Measurements from ENCODE around the gene GRN.
A peak's percentile ranks its signal among the peaks of the same experiment; 100 is the strongest.

GRN gene

GRCh38 chr17:44397479-44398440, 52.7 kb downstream of the GRN start:
- DNase-seq: peak in 1 of 10 donors; percentile 50
- intact Hi-C loops (cut with DNase I): no loop called here

GRCh38 chr17:44398692-44399691, 53.9 kb downstream of the GRN start:
- intact Hi-C loops (cut with DNase I): no loop called here
- no peak for DNase-seq

- DNase-seq: no peak
- intact Hi-C loops (cut with DNase I): no loop called here
Measured at GRCh38 chr17:44400226-44400847, 55.2 kb downstream of the GRN start.
